HepG2 (cell line): ENCODE data around the gene ZDHHC21. TPM values are rescaled to one million over a fixed set of nuclear protein-coding genes. Genes with fewer than 3 reads are reported as not detected.
A peak's percentile ranks its signal among the peaks of the same experiment; 100 is the strongest.

ENCODE experiments used
- ATAC-seq: fragments of 200-7000 bp; cut with Tn5 transposase; 3 replicates; pipeline ENCODE4 v1.9.1; 2020; ENCODE audit warnings: mild to moderate bottlenecking, moderate library complexity
- BruUV-seq: library from RNA; stranded (reverse); fragments of 400-500 nt; replicated peaks from 2 replicates; lab custom pipeline; 2021; lab: Mats Ljungman, UMichigan
- CTCF ChIA-PET: fragments of 300-600 bp; formaldehyde crosslinking; extraction: SDS; loops from one replicate; lab custom pipeline; 2021; ENCODE audit warnings: low total read pairs, inconsistent platforms, low intra/inter-chr PET ratio; lab: Yijun Ruan, JAX
- POLR2A ChIA-PET: fragments of 350-600 bp; sonication (Branson Sonifier 250); formaldehyde crosslinking; loops from one replicate; lab custom pipeline; 2020; ENCODE audit warnings: antibody characterized with exemption, inconsistent platforms; lab: Yijun Ruan, JAX
- DNase-seq: peaks from one replicate; pipeline ENCODE4 v3.0.0-alpha.2; 2015; ENCODE audit warnings: low spot score
- FAIRE-seq: peaks from 3 replicates; lab custom pipeline; 2011; peaks lifted over from hg19 to GRCh38; lab: Jason Lieb, UNC
- H2AFZ ChIP-seq: one replicate; pipeline ENCODE4 v1.6.1; 2011; ENCODE audit warnings: low read length, inconsistent platforms
- H3K27ac ChIP-seq: fragments of 300-600 bp; 3 replicates; pipeline ENCODE4 v1.8.0; 2011; ENCODE audit warnings: mixed run types, mild to moderate bottlenecking, mixed read lengths, low read length, inconsistent platforms; ENCODE audit not compliant: insufficient read depth; ENCODE audit errors: extremely low read length
- H3K27me3 ChIP-seq, 2 experiments: fragments of 200-600 bp in 1 of 2; 2 replicates in 1 of 2; 3 replicates in 1 of 2; pipeline versions ENCODE4 v1.6.0 to v1.8.0; 2011; ENCODE audit warnings: low read length in 2 of 2, mild to moderate bottlenecking in 2 of 2, moderate library complexity in 2 of 2, inconsistent platforms in 1 of 2; ENCODE audit not compliant: insufficient read depth in 2 of 2, control insufficient read depth in 1 of 2
- H3K36me3 ChIP-seq, 2 experiments: fragments of 200-600 bp in 1 of 2; replicated peaks in 1 of 2; 2 replicates in 1 of 2; 3 replicates in 1 of 2; pipeline versions ENCODE4 v1.5.1 to v1.8.0; 2011; ENCODE audit warnings: low read length in 2 of 2, inconsistent platforms in 1 of 2; ENCODE audit not compliant: insufficient read depth in 2 of 2, control insufficient read depth in 1 of 2
- H3K4me1 ChIP-seq: 2 replicates; pipeline ENCODE4 v1.5.1; 2012; ENCODE audit warnings: low read length, inconsistent platforms; ENCODE audit not compliant: insufficient read depth
- H3K4me2 ChIP-seq: 2 replicates; pipeline ENCODE4 v1.6.0; 2011; ENCODE audit warnings: low read depth, low read length, inconsistent platforms
- H3K4me3 ChIP-seq, 3 experiments: fragments of 200-600 bp in 1 of 3; sonication (generic), shearing (Covaris generic) in 1 of 3; replicated peaks in 1 of 3; 2 replicates each; pipeline ENCODE4 v1.5.1; 2011 to 2016; ENCODE audit warnings: low read length in 3 of 3, inconsistent platforms in 2 of 3, low read depth in 2 of 3, mild to moderate bottlenecking in 2 of 3, control low read depth in 1 of 3, mixed read lengths in 1 of 3; ENCODE audit not compliant: insufficient read depth in 1 of 3
- H3K79me2 ChIP-seq: one replicate; pipeline ENCODE4 v1.6.1; 2011; ENCODE audit warnings: low read length, inconsistent platforms; ENCODE audit not compliant: insufficient read depth
- H3K9ac ChIP-seq: 2 replicates; pipeline ENCODE4 v1.6.0; 2011; ENCODE audit warnings: mild to moderate bottlenecking, low read depth, low read length, inconsistent platforms; ENCODE audit not compliant: insufficient read depth
- H3K9me3 ChIP-seq: 2 replicates; pipeline ENCODE4 v1.5.1; 2012; ENCODE audit warnings: mild to moderate bottlenecking, low read length
- H4K20me1 ChIP-seq: 2 replicates; pipeline ENCODE4 v1.6.0; 2011; ENCODE audit warnings: inconsistent platforms, mild to moderate bottlenecking, low read length, moderate library complexity; ENCODE audit not compliant: insufficient read depth
- ARID3A ChIP-seq: IDR thresholded peaks from 2 replicates; pipeline ENCODE4 v1.6.1; 2012; ENCODE audit warnings: low read depth, low read length, improper control_type of control experiment
- BRCA1 ChIP-seq: sonication (generic); formaldehyde crosslinking; IDR thresholded peaks from 2 replicates; pipeline ENCODE4 v1.4.0; 2020; ENCODE audit warnings: missing genetic modification reagents
- E2F5 ChIP-seq: sonication (generic); formaldehyde crosslinking; conservative IDR thresholded peaks from 2 replicates; pipeline ENCODE4 v1.4.0; 2020; ENCODE audit warnings: missing genetic modification reagents
- JUNB ChIP-seq: sonication (generic); formaldehyde crosslinking; IDR thresholded peaks from 2 replicates; pipeline ENCODE4 v1.8.0; 2022; ENCODE audit warnings: missing genetic modification reagents, mild to moderate bottlenecking, borderline replicate concordance
- KLF15 ChIP-seq: sonication (generic); formaldehyde crosslinking; IDR thresholded peaks from 2 replicates; pipeline ENCODE4 v1.8.1; 2023; ENCODE audit warnings: borderline replicate concordance, mild to moderate bottlenecking, inconsistent platforms, missing genetic modification reagents, mixed read lengths
- RELA ChIP-seq: sonication (generic); formaldehyde crosslinking; IDR thresholded peaks from 2 replicates; pipeline ENCODE4 v1.4.0; 2020; ENCODE audit warnings: missing genetic modification reagents
- ZNF30 ChIP-seq: sonication (generic); formaldehyde crosslinking; IDR thresholded peaks from 2 replicates; pipeline ENCODE4 v1.5.0; 2020; ENCODE audit warnings: mild to moderate bottlenecking, missing genetic modification reagents
- ZNF547 ChIP-seq: sonication (generic); formaldehyde crosslinking; IDR thresholded peaks from 2 replicates; pipeline ENCODE4 v1.5.1; 2020; ENCODE audit warnings: mild to moderate bottlenecking, missing genetic modification reagents
- ZNF550 ChIP-seq: sonication (generic); formaldehyde crosslinking; IDR thresholded peaks from 2 replicates; pipeline ENCODE4 v1.4.0; 2020; ENCODE audit warnings: mild to moderate bottlenecking, missing genetic modification reagents, borderline replicate concordance
- ZSCAN22 ChIP-seq: sonication (generic); formaldehyde crosslinking; IDR thresholded peaks from 2 replicates; pipeline ENCODE4 v1.4.0; 2020; ENCODE audit warnings: mild to moderate bottlenecking, missing genetic modification reagents
- WGBS: methylation state at CpG from one replicate; pipeline ENCODE4 v1.1.6; 2017; ENCODE audit warnings: low lambda C conversion rate; 5-methylcytosine and 5-hydroxymethylcytosine counted together
- in situ Hi-C: cut with HindIII; loops from 2 replicates; pipeline ENCODE4 v1.10.0; 2017; ENCODE audit warnings: low pct_unique_long_range_greater_than_20kb; ENCODE audit not compliant: extremely low pct_ligation_motif_present
- intact Hi-C: fragments of 100-400 bp; cut with micrococcal nuclease; formaldehyde crosslinking; loops from one replicate; pipeline ENCODE4 v1.10.0; 2022; ENCODE audit not compliant: unreplicated experiment
- polyA plus RNA-seq, 8 experiments: library from polyadenylated mRNA; depleted of rRNA in 3 of 8; stranded (reverse) in 7 of 8; unstranded in 1 of 8; fragments of >200 nt; fragmentation: Illumina TruSeq in 4 of 8; extraction: Trizol in 4 of 8; gene quantifications; 2 replicates each; pipeline versions ENCODE4 v1.2.1 to v1.2.3, GENCODE V29; 2011 to 2016; ENCODE audit warnings: low read depth in 4 of 8, missing spikeins in 1 of 8, mixed read lengths in 1 of 8; ENCODE audit not compliant: insufficient read depth in 1 of 8
- total RNA-seq, 5 experiments: library from RNA; depleted of rRNA; stranded (reverse); fragments of >200 nt; fragmentation: Illumina TruSeq; extraction: Trizol; gene quantifications; 2 replicates each; pipeline ENCODE4 v1.2.3, GENCODE V29; 2016; ENCODE audit warnings: low read depth in 1 of 5

Gene ZDHHC21
- total and polyA plus RNA-seq, 2 of the 13 experiments (the other 11 are each of a cell fraction or from before 2014, with no cell fraction given) = 2.4 to 3.7 TPM

- TF ChIP-seq ZNF547 = 0 out of 2 replicates have a peak, but pooled peaks have one; percentile 14
- TF ChIP-seq, all 625 proteins: peak for 5
Measured at GRCh38 chr9:14692470-14693250, 572 bp downstream of the ZDHHC21 start (continued).

- no peak overlapping the region for H2AFZ ChIP-seq
- CTCF ChIA-PET = no interaction called here
- H3K4me1 ChIP-seq = peaks cover 26% of the 10 kb centered on the region
- no peaks in the 10 kb centered on the region; a peak in 2 of 5 replicates for H3K27me3 ChIP-seq
- no peak overlapping the region for H3K4me2 ChIP-seq
- TF ChIP-seq ZSCAN22 (CRISPR knock-in tag) = no peak
- no peak overlapping the region for H3K9ac ChIP-seq
- no peaks in the 10 kb centered on the region for H3K9me3 ChIP-seq
- WGBS = 97% methylated on average over 7 of the region's 7 CpGs
- H4K20me1 ChIP-seq = no peaks in the 10 kb centered on the region
- peaks cover 4% of the 10 kb centered on the region for H3K79me2 ChIP-seq
- in situ Hi-C loops = no loop called here
- FAIRE-seq (no peak), DNase-seq (no peak), ATAC-seq (no peak)
- intact Hi-C loops = no loop called here
- POLR2A ChIA-PET = no interaction called here
- no peak overlapping the region for H3K27ac ChIP-seq
- BruUV-seq = no TSS peak
- no peak overlapping the region for H3K4me3 ChIP-seq
- no peaks in the 10 kb centered on the region; a peak in 3 of 5 replicates for H3K36me3 ChIP-seq
Measured at GRCh38 chr9:14690948-14691730, 2.1 kb downstream of the ZDHHC21 start.

GRCh38 chr9:14687042-14687719 lies 6.1 kb downstream of the ZDHHC21 start:
- ChIA-PET POLR2A (no interaction called here), CTCF (no interaction called here)
- FAIRE-seq (no peak), ATAC-seq (no peak), DNase-seq (no peak)
- H3K4me1 ChIP-seq = peaks cover 14% of the 10 kb centered on the region
- WGBS = 97% methylated on average over 12 of the region's 12 CpGs
- no peaks in the 10 kb centered on the region; a peak in 3 of 5 replicates for H3K36me3 ChIP-seq
- intact Hi-C loops (no loop called here), in situ Hi-C loops (no loop called here)
- peaks cover 4% of the 10 kb centered on the region for H3K79me2 ChIP-seq
- no peaks in the 10 kb centered on the region for H3K27me3 ChIP-seq
- H3K9me3 ChIP-seq = no peaks in the 10 kb centered on the region
- H2AFZ ChIP-seq = no peak overlapping the region
- no peak overlapping the region for H3K9ac ChIP-seq
- H3K27ac ChIP-seq = no peak overlapping the region
- no TSS peak for BruUV-seq
- no peak overlapping the region for H3K4me3 ChIP-seq
- H4K20me1 ChIP-seq = no peaks in the 10 kb centered on the region
- H3K4me2 ChIP-seq = no peak overlapping the region
- TF ChIP-seq JUNB (no peak), E2F5 (CRISPR knock-in tag) (no peak), BRCA1 (CRISPR knock-in tag) (no peak), RELA (no peak), ZNF30 (CRISPR knock-in tag) (no peak), KLF15 (no peak), ZNF550 (CRISPR knock-in tag) (no peak), ARID3A (no peak)
